Heart left ventricle (tissue), 13 donors: ENCODE data around the gene PPTC7.

Experiments
- CTCF ChIP-seq, 12 donors: fragments of 200-600 bp; sonication (generic) in 4 of 12; IDR thresholded peaks; one replicate each; pipeline versions ENCODE4 v1.5.0 to v1.8.0; 2018 to 2022; ENCODE audit warnings: antibody characterized with exemption in 12 of 12, mild to moderate bottlenecking in 5 of 12
- POLR2A ChIP-seq, 2 donors: fragments of 450-650 bp; IDR thresholded peaks; one replicate each; pipeline ENCODE4 v1.6.1; 2017; ENCODE audit warnings: antibody characterized with exemption in 2 of 2, mild to moderate bottlenecking in 2 of 2, moderate library complexity in 2 of 2
- donor health status: ischemic (EF 13 %, LVEDD 7.1; RV severe dilation, severe dysfunction).
- donor health status: DM: no; HTN: yes; CAD: no.
- donor health status: DM: no; HTN: no; CAD: no.
- donor health status: ischemic (EF 25% LVEDD 6.9; RV normal size, moderate dysfunction).
- donor health status: ischemic (EF 25% LVEDD 5.7; RV mildly dilated, moderate dysfunction).
- donor health status: ischemic (EF 35%, LVEDD 5.7; RV mildly dilated, moderate dysfunction).
- donor health status: nonischemic (EF 11% LVEDD 7.7; RV severe dilation, severe dysfunction).
- donor health status: DM: yes; HTN: yes; CAD: no.
- donor health status: PGD.
- donor health status: ischemic (EF 29% LVEDD 5.4; RV normal size, mild dysfunction).
- donor health status: nonischemic (EF 23%, LVEDD 6.1; RV moderate dilation, normal function).

GRCh38 chr12:110568752-110569151 is 14.4 kb downstream of the PPTC7 start:
- no peak for TF ChIP-seq CTCF (IDR thresholded peaks at IDR 0.05)
- no peak for TF ChIP-seq POLR2A (IDR thresholded peaks at IDR 0.05)
